HG02798 (cell line): ENCODE results near the gene SLC25A25.

Experiments
- ATAC-seq: cut with Tn5 transposase; IDR thresholded peaks from one replicate; pipeline ENCODE4 v1.9.1; 2021; ENCODE audit warnings: mild to moderate bottlenecking; ENCODE audit not compliant: unreplicated experiment, poor library complexity

Gene SLC25A25

DNA sequence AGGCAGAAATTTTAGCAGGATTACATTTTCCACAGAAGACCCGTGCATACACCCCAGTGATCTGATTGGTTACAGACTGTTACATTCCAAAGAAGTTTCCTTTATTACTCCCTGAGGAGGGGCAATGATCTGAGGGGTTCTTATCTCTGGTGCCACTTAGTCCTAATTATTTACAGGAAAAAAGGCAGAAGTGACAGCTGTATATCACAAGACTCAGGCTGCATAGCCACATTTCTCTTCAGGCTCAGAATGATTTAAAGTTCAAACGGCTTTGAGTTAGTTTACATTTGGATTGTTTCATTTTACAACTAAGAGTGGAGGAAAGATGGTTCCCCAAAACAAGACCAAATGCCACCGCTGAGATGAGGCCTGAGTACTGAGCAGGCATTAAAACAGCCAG, 18.2 kb upstream of the SLC25A25 start:
- no peak for ATAC-seq

GRCh38 chr9:128051932-128052709, 15.9 kb upstream of the SLC25A25 start:
- ATAC-seq: no peak

GRCh38 chr9:128053560-128053959, 14.5 kb upstream of the SLC25A25 start:
- no peak for ATAC-seq

GRCh38 chr9:128054087-128054486, 13.9 kb upstream of the SLC25A25 start:
- ATAC-seq: no peak

- ATAC-seq: no peak
Observed at GRCh38 chr9:128055344-128056040, 12.5 kb upstream of the SLC25A25 start.

DNA sequence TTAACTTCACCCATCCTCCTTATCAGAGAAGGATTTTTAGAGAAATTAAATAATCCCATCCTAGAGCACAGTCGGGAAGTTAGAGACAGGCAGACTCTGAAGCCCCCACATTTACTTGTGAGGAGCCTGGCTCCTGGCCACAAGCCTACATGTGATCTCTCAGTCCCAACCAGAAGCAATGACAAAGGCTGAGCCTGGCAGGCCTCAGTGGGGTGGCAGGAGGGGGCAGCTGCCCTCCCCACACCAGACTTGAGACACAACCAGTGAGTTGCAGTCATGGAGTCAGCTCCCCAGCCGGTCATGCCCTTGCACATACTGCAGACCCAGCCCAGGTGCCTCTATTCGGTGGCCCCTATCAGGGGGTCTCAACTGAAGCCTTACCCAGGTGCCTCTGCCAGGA, 11.9 kb upstream of the SLC25A25 start:
- ATAC-seq: no peak

GRCh38 chr9:128056887-128057723, 10.9 kb upstream of the SLC25A25 start:
- no peak for ATAC-seq

DNA sequence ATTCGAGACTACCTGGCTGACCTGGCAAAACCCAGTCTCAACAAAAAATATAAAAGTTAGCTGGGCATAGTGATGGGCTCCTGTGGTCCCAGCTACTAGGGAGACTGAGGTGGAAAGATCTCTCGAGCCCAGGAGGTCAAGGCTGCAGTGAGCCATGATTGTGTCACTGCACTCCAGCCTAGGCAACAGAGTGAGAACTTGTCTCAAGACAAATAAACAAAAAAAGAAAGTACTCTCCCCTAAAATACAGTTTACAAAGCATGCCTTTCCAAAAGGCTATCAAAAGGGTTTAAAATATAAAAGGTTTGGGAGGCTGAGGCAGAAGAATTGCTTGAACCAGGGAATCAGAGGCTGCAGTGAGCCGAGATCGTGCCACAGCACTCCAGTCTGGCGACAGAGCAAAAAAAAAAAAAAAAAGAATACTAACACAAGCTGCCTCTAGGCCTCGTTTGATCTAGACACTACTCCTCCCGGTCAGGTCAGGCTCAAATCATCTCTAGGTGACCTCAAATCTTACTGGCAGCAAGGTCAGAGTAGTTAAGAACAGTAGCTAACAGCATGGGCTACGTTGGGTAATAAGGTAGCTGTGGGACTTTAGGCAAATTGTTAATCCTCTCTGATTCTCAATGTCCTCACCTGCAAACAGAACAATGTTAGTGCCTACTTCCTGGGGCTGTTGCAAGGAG, 10.2 kb upstream of the SLC25A25 start:
- ATAC-seq: no peak

DNA sequence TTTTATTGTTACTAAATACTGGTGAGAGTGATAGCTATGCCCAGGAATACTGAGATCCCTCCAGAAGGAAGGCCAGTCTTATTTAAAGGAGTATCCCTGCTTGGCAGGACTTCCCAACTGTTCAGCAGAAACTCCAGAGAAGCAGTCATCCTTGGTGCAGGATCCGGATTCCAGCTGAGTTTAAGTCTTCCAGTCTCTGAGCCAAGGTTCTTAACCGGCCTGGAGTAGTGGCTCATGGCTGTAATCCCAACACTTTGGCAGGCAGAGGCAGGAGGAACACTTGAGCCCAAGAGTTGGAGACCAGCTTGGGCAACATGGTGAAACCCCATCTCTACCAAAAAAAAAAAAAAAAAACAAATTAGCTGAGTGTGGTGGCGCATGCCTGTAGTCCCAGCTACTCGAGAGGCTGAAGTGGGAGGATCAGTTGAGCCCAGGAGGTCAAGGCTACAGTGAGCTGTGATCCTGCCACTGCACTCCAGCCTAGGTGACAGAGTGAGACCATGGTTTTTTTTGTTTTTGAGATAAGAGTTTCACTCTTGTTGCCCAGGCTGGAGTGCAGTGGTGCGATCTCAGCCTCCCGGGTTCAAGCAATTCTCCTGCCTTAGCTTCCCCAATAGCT, 8.6 kb upstream of the SLC25A25 start:
- ATAC-seq: no peak

- no peak for ATAC-seq
Observed at GRCh38 chr9:128061275-128061960, 6.6 kb upstream of the SLC25A25 start.

GRCh38 chr9:128062279-128062678, 5.8 kb upstream of the SLC25A25 start:
- ATAC-seq: no peak

DNA sequence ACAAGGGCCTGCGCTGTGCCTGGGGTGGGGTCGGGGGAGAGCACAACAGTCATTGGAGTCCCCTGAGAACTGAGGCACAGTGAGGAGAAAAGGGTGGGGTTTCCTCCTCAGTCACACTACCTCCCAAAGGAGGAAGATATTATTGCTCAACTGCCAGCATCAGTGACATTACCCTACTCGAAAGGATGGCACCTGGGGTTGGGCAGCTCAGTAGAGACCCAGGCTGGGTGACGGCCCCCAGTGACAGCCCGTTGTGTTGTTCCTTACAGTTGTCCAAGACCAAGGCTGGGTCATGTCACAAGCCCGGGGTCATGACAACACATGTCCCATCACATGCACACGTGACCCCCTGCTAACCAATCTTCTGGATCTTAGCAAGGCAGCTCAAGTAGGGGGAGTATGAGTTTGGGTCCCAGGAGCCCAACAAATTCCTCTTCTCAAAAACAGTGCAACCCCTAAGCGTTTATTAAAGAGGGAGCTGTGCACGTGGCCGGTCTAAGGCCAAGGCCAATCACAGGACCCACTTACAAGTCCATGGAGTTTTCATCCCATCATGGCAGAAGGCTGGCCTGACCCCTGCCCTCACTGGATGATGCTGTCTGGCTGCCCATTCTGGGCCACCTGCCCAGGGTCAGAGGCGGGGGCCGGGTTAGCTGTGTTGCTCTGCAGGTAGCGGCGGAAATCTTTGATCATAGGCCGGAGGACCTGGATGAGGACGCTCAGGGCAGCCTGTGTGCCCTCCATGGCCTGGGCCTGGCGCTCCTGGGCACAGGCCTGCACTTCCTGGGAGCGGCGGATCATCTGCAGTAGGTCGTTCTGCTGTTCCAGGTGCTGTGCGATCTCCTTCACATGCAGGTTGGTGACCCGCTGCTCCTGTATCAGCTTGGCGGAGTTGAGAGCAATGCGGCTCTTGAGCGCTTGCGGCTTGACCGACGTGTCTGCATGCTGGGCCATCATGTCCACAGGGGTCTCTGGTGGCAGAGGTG, 4.9 kb upstream of the SLC25A25 start:
- no peak for ATAC-seq

- ATAC-seq: no peak
Observed at GRCh38 chr9:128065907-128066712, 1.9 kb upstream of the SLC25A25 start.

- ATAC-seq: peak; percentile 68
Observed at GRCh38 chr9:128066713-128067644, 1.1 kb upstream of the SLC25A25 start, which contains the start of gene NAIF1. Gene NAIF1 (minus strand): TSS chr9:128067320. CDS start chr9:128067101, 219 bp downstream.

DNA sequence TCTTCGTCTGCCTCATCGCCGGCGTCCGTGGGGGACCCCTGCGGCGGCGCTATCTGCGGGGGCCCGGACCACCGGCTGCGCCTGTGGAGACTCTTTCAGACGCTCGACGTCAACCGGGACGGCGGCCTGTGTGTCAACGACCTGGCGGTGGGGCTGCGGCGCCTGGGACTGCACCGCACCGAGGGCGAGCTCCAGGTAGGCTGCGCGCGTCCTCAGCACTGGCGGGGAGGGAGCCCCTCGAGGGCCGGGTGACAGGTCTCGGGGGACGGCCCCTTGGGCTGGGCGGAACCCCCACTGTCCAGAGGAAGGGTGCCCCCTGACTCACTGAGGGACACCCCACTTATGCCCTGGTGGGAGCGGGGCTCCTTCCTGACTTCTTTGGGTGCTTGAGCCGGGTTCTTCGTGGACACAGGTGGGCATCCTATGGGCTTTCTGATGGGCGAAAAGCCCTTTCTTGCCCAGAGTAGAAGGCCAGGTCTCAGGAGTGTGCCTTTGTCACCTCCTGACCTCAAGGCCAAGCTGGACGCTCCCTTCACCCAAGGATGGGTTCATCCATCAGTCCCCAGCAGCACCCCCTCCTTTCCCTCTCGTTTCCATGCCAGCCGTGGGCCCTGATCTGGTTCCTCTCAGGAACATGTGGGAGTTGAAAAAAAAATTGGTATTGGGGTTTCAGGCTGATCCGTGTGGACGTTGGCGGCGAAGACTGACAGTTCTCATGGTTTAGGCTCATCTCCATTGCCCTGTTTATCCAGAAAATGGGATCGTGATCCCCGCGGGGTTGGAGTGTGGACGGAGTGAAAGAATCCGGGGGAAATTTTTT, 564 bp downstream of the SLC25A25 start:
- ATAC-seq: no peak
